Muscle layer of colon (tissue), 2 donors: ENCODE results near the gene UST.

Experiments used
- H3K27ac ChIP-seq: one replicate; pipeline ENCODE4 v1.7.0; 2013; ENCODE audit warnings: low read depth, mild to moderate bottlenecking, low read length, moderate library complexity
- H3K27me3 ChIP-seq, 2 donors: one replicate each; pipeline ENCODE4 v1.7.0; 2013; ENCODE audit warnings: low read length in 2 of 2, mild to moderate bottlenecking in 2 of 2; ENCODE audit not compliant: insufficient read depth in 2 of 2, control insufficient read depth in 1 of 2
- H3K36me3 ChIP-seq: one replicate; pipeline ENCODE4 v1.7.0; 2013; ENCODE audit warnings: mild to moderate bottlenecking, low read length; ENCODE audit not compliant: insufficient read depth
- H3K4me1 ChIP-seq: one replicate; pipeline ENCODE4 v1.7.0; 2013; ENCODE audit warnings: mild to moderate bottlenecking, low read length; ENCODE audit not compliant: insufficient read depth
- H3K4me3 ChIP-seq, 2 donors: one replicate each; pipeline ENCODE4 v1.7.0; 2013; ENCODE audit warnings: low read length in 2 of 2, low read depth in 1 of 2, mild to moderate bottlenecking in 1 of 2, moderate library complexity in 1 of 2
- H3K9ac ChIP-seq: one replicate; pipeline ENCODE4 v1.7.0; 2013; ENCODE audit warnings: low read length
- H3K9me3 ChIP-seq: one replicate; pipeline ENCODE4 v1.7.0; 2013; ENCODE audit warnings: mild to moderate bottlenecking, low read length
- donor health status: abdominal sarcoma.
- donor health status: Adenocarcinoma of cecum.

UST gene

GRCh38 chr6:149056777-149057463 lies 310.1 kb downstream of the UST start:
- Histone ChIP-seq H3K9me3 (no peaks in the 10 kb centered on the region), H3K9ac (no peak overlapping the region), H3K4me1 (peaks cover 17% of the 10 kb centered on the region), H3K36me3 (no peaks in the 10 kb centered on the region), H3K27ac (no peak overlapping the region), H3K4me3 (no peak overlapping the region), H3K27me3 (no peaks in the 10 kb centered on the region)

GRCh38 chr6:149057464-149057840 lies 310.6 kb downstream of the UST start:
- H3K4me1 ChIP-seq = peaks cover 17% of the 10 kb centered on the region
- no peak overlapping the region for H3K4me3 ChIP-seq
- no peaks in the 10 kb centered on the region for H3K9me3 ChIP-seq
- no peaks in the 10 kb centered on the region for H3K27me3 ChIP-seq
- H3K9ac ChIP-seq = no peak overlapping the region
- no peaks in the 10 kb centered on the region for H3K36me3 ChIP-seq
- H3K27ac ChIP-seq = no peak overlapping the region

GRCh38 chr6:149059557-149059956 lies 312.7 kb downstream of the UST start:
- no peaks in the 10 kb centered on the region for H3K9me3 ChIP-seq
- no peaks in the 10 kb centered on the region for H3K36me3 ChIP-seq
- no peak overlapping the region for H3K9ac ChIP-seq
- no peak overlapping the region for H3K4me3 ChIP-seq
- H3K27ac ChIP-seq = no peak overlapping the region
- peaks cover 27% of the 10 kb centered on the region for H3K4me1 ChIP-seq
- H3K27me3 ChIP-seq = no peaks in the 10 kb centered on the region

GRCh38 chr6:149060300-149060984 lies 313.6 kb downstream of the UST start:
- Histone ChIP-seq H3K27me3 (no peaks in the 10 kb centered on the region), H3K4me1 (peaks cover 34% of the 10 kb centered on the region), H3K9me3 (no peaks in the 10 kb centered on the region), H3K9ac (no peak overlapping the region), H3K4me3 (no peak overlapping the region), H3K27ac (peak overlapping the region; percentile 32), H3K36me3 (no peaks in the 10 kb centered on the region)

GRCh38 chr6:149060985-149061760 lies 314.3 kb downstream of the UST start:
- Histone ChIP-seq H3K27ac (peak overlapping the region; percentile 32), H3K4me3 (peak overlapping the region in 1 of 2 donors; percentile 4), H3K36me3 (no peaks in the 10 kb centered on the region), H3K9ac (no peak overlapping the region), H3K4me1 (peaks cover 34% of the 10 kb centered on the region), H3K9me3 (no peaks in the 10 kb centered on the region), H3K27me3 (no peaks in the 10 kb centered on the region)

- H3K4me1 ChIP-seq = peaks cover 34% of the 10 kb centered on the region
- H3K27me3 ChIP-seq = no peaks in the 10 kb centered on the region
- H3K4me3 ChIP-seq = no peak overlapping the region
- no peak overlapping the region for H3K9ac ChIP-seq
- no peak overlapping the region for H3K27ac ChIP-seq
- H3K9me3 ChIP-seq = no peaks in the 10 kb centered on the region
- no peaks in the 10 kb centered on the region for H3K36me3 ChIP-seq
Observed at GRCh38 chr6:149061930-149062329, 315.1 kb downstream of the UST start.

- H3K4me3 ChIP-seq = no peak overlapping the region
- H3K27ac ChIP-seq = no peak overlapping the region
- H3K36me3 ChIP-seq = no peaks in the 10 kb centered on the region
- no peaks in the 10 kb centered on the region for H3K27me3 ChIP-seq
- H3K4me1 ChIP-seq = peaks cover 34% of the 10 kb centered on the region
- H3K9ac ChIP-seq = no peak overlapping the region
- H3K9me3 ChIP-seq = no peaks in the 10 kb centered on the region
Observed at GRCh38 chr6:149062653-149063348, 316.0 kb downstream of the UST start.

GRCh38 chr6:149063468-149063867 lies 316.6 kb downstream of the UST start:
- no peak overlapping the region for H3K9ac ChIP-seq
- no peak overlapping the region for H3K27ac ChIP-seq
- no peaks in the 10 kb centered on the region for H3K27me3 ChIP-seq
- no peaks in the 10 kb centered on the region for H3K9me3 ChIP-seq
- no peaks in the 10 kb centered on the region for H3K36me3 ChIP-seq
- H3K4me3 ChIP-seq = no peak overlapping the region
- H3K4me1 ChIP-seq = peaks cover 34% of the 10 kb centered on the region

GRCh38 chr6:149064001-149064659 lies 317.3 kb downstream of the UST start:
- Histone ChIP-seq H3K9me3 (no peaks in the 10 kb centered on the region), H3K27me3 (no peaks in the 10 kb centered on the region), H3K4me1 (peaks cover 34% of the 10 kb centered on the region), H3K9ac (no peak overlapping the region), H3K4me3 (no peak overlapping the region), H3K36me3 (no peaks in the 10 kb centered on the region), H3K27ac (no peak overlapping the region)

- no peaks in the 10 kb centered on the region for H3K36me3 ChIP-seq
- no peaks in the 10 kb centered on the region for H3K27me3 ChIP-seq
- no peak overlapping the region for H3K9ac ChIP-seq
- H3K9me3 ChIP-seq = no peaks in the 10 kb centered on the region
- H3K4me1 ChIP-seq = peaks cover 34% of the 10 kb centered on the region
- H3K27ac ChIP-seq = no peak overlapping the region
- H3K4me3 ChIP-seq = no peak overlapping the region
Observed at GRCh38 chr6:149064660-149065015, 317.8 kb downstream of the UST start.

GRCh38 chr6:149065121-149065520 lies 318.3 kb downstream of the UST start:
- H3K4me3 ChIP-seq = no peak overlapping the region
- H3K27me3 ChIP-seq = no peaks in the 10 kb centered on the region
- no peaks in the 10 kb centered on the region for H3K36me3 ChIP-seq
- H3K4me1 ChIP-seq = peaks cover 34% of the 10 kb centered on the region
- H3K9ac ChIP-seq = no peak overlapping the region
- H3K9me3 ChIP-seq = no peaks in the 10 kb centered on the region
- H3K27ac ChIP-seq = no peak overlapping the region
